NB4 (cell line): ENCODE data around the gene RABGAP1.

ENCODE experiments used
- MYC ChIP-seq: IDR thresholded peaks from 2 replicates; pipeline ENCODE4 v1.6.1; 2011; ENCODE audit warnings: low read depth, low read length
- POLR2A ChIP-seq: IDR thresholded peaks from 2 replicates; pipeline ENCODE4 v1.6.1; 2011; ENCODE audit warnings: mild to moderate bottlenecking; ENCODE audit not compliant: insufficient read length; ENCODE audit errors: extremely low read depth
- TF ChIP-seq, protein P1 (sequence below): IDR thresholded peaks from one replicate; pipeline ENCODE4 v1.5.1; 2012; ENCODE audit warnings: low read depth, low read length
- TF ChIP-seq, protein P2 (sequence below): IDR thresholded peaks from 2 replicates; pipeline ENCODE4 v1.6.1; 2011; ENCODE audit warnings: low read depth, low read length

DNA sequence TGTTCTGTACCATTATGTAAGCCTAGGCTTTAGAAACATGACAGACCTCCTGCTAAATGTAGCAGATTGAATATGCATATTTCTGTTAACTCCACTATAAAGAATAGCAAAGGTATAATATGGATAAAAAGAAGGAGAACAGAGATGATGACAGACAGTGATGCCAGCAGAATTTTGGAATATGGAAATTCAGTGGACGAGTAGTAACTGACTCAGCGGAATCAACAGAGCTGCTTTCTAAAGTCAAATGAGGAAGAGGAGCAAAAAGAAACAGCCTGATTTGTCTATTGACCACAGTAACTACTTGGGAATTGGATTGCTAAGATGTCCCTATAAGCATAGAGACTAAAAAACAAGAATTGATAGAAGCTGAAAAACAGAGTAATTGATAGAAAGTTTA lies 100.7 kb downstream of the RABGAP1 start:
- TF ChIP-seq, protein P1, sequence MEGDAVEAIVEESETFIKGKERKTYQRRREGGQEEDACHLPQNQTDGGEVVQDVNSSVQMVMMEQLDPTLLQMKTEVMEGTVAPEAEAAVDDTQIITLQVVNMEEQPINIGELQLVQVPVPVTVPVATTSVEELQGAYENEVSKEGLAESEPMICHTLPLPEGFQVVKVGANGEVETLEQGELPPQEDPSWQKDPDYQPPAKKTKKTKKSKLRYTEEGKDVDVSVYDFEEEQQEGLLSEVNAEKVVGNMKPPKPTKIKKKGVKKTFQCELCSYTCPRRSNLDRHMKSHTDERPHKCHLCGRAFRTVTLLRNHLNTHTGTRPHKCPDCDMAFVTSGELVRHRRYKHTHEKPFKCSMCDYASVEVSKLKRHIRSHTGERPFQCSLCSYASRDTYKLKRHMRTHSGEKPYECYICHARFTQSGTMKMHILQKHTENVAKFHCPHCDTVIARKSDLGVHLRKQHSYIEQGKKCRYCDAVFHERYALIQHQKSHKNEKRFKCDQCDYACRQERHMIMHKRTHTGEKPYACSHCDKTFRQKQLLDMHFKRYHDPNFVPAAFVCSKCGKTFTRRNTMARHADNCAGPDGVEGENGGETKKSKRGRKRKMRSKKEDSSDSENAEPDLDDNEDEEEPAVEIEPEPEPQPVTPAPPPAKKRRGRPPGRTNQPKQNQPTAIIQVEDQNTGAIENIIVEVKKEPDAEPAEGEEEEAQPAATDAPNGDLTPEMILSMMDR: no peak
- TF ChIP-seq POLR2A (no peak), MYC (no peak)
- TF ChIP-seq, protein P2, sequence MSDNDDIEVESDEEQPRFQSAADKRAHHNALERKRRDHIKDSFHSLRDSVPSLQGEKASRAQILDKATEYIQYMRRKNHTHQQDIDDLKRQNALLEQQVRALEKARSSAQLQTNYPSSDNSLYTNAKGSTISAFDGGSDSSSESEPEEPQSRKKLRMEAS: no peak
